Endodermal cell (in vitro differentiated cells): ENCODE results near the gene CCM2. TPM values are rescaled to one million over a fixed set of nuclear protein-coding genes. Genes with fewer than 3 reads are reported as not detected.
"Not testable (repeated sequence)": the region's sequence is repeated elsewhere in the genome, so short reads cannot be mapped to it uniquely, and the experiment has no call there.

Experiments used
- DNase-seq: peaks from one replicate; pipeline ENCODE4 v3.0.0-alpha.2; 2017
- H3K27ac ChIP-seq: 2 replicates; pipeline ENCODE4 v1.5.1; 2013; ENCODE audit warnings: mild to moderate bottlenecking, low read depth, low read length, moderate library complexity
- H3K27me3 ChIP-seq: 2 replicates; pipeline ENCODE4 v1.6.1; 2013; ENCODE audit warnings: mild to moderate bottlenecking, low read length, moderate library complexity; ENCODE audit not compliant: insufficient read depth, control insufficient read depth, poor library complexity, severe bottlenecking
- H3K36me3 ChIP-seq: 2 replicates; pipeline ENCODE4 v1.7.0; 2013; ENCODE audit warnings: mild to moderate bottlenecking, low read length, moderate library complexity; ENCODE audit not compliant: control insufficient read depth, insufficient read depth
- H3K4me1 ChIP-seq: one replicate; pipeline ENCODE4 v1.7.0; 2013; ENCODE audit warnings: low read length; ENCODE audit not compliant: control insufficient read depth, insufficient read depth
- H3K4me3 ChIP-seq: 2 replicates; pipeline ENCODE4 v1.5.1; 2013; ENCODE audit warnings: mild to moderate bottlenecking, low read length, moderate library complexity
- H3K9ac ChIP-seq: 2 replicates; pipeline ENCODE4 v1.6.1; 2013; ENCODE audit warnings: mild to moderate bottlenecking, low read length, moderate library complexity; ENCODE audit not compliant: poor library complexity, severe bottlenecking; ENCODE audit errors: extremely low read depth
- H3K9me3 ChIP-seq: 2 replicates; pipeline ENCODE4 v1.6.1; 2013; ENCODE audit warnings: mild to moderate bottlenecking, low read length, moderate library complexity; ENCODE audit not compliant: control insufficient read depth
- H3K27ac Mint-ChIP-seq: 2 replicates; pipeline ENCODE4 v1.8.0; 2020; ENCODE audit warnings: mixed read lengths
- H3K27me3 Mint-ChIP-seq: 2 replicates; pipeline ENCODE4 v1.8.0; 2021; ENCODE audit warnings: mild to moderate bottlenecking, mixed read lengths; ENCODE audit not compliant: insufficient read depth
- H3K36me3 Mint-ChIP-seq: 2 replicates; pipeline ENCODE4 v1.8.0; 2020; ENCODE audit warnings: low read depth, mixed read lengths
- H3K4me1 Mint-ChIP-seq: 2 replicates; pipeline ENCODE4 v1.8.0; 2020; ENCODE audit warnings: mixed read lengths
- H3K4me3 Mint-ChIP-seq: 2 replicates; pipeline ENCODE4 v1.8.0; 2020; ENCODE audit warnings: mild to moderate bottlenecking, moderate library complexity, mixed read lengths
- H3K9me3 Mint-ChIP-seq: 2 replicates; pipeline ENCODE4 v1.8.0; 2020; ENCODE audit warnings: mild to moderate bottlenecking, mixed read lengths
- CTCF ChIP-seq: fragments of 200-600 bp; sonication (generic); conservative IDR thresholded peaks from 2 replicates; pipeline ENCODE4 v1.5.0; 2021; ENCODE audit warnings: antibody characterized with exemption, mild to moderate bottlenecking
- whole genome bisulfite sequencing, 2 experiments: methylation state at CpG; one replicate each; pipeline versions ENCODE4 v1.1.5 to v1.1.7; 2013; ENCODE audit warnings: missing lambda C conversion rate in 2 of 2, mixed read lengths in 1 of 2; ENCODE audit not compliant: insufficient coverage in 1 of 2, insufficient read length in 1 of 2; 5-methylcytosine and 5-hydroxymethylcytosine counted together
- total RNA-seq, 2 donors: library from RNA; stranded (reverse); fragmentation: NEBNext Ultra II Directional in 1 of 2; extraction: Animal tissue kit (Norgen Biotek cat#: 25700) in 1 of 2; gene quantifications; 2 replicates in 1 of 2; 3 replicates in 1 of 2; pipeline ENCODE4 v1.2.1, GENCODE V29; 2021

CCM2 gene
- total RNA-seq, 2 donors from 2014 or later = 37.4 to 38.1 TPM

GRCh38 chr7:45020915-45021314 is 20.9 kb downstream of the CCM2 start:
- Mint-ChIP-seq H3K27ac (peak overlapping the region; percentile 58), H3K27me3 (no peaks in the 10 kb centered on the region)
- WGBS, 2 experiments = 95 to 100% methylated on average over 3 to 5 of the region's 5 CpGs

GRCh38 chr7:45021604-45022296 is 21.7 kb downstream of the CCM2 start:
- H3K36me3 ChIP-seq = peaks cover 22% of the 10 kb centered on the region
- no peaks in the 10 kb centered on the region for H3K27me3 ChIP-seq
- H3K4me1 Mint-ChIP-seq = no peaks in the 10 kb centered on the region
- H3K9ac ChIP-seq = no peak overlapping the region
- peaks cover 47% of the 10 kb centered on the region for H3K36me3 Mint-ChIP-seq
- H3K4me3 ChIP-seq = no peak overlapping the region
- H3K27ac ChIP-seq = no peak overlapping the region
- H3K4me3 Mint-ChIP-seq = no peak overlapping the region
- peaks cover 19% of the 10 kb centered on the region for H3K9me3 ChIP-seq
- peaks cover 25% of the 10 kb centered on the region for H3K9me3 Mint-ChIP-seq
- no peaks in the 10 kb centered on the region for H3K4me1 ChIP-seq
- WGBS, 2 experiments = 95 to 96% methylated on average over 2 to 3 of the region's 3 CpGs
- H3K27me3 Mint-ChIP-seq = no peaks in the 10 kb centered on the region
- H3K27ac Mint-ChIP-seq = no peak overlapping the region
- no peak for TF ChIP-seq CTCF
- no peak for DNase-seq

More at GRCh38 chr7:45020915-45021314, 20.9 kb downstream of the CCM2 start:
- no peaks in the 10 kb centered on the region for H3K4me1 ChIP-seq
- H3K27ac ChIP-seq = no peak overlapping the region
- peaks cover 19% of the 10 kb centered on the region for H3K9me3 ChIP-seq
- no peak for TF ChIP-seq CTCF
- H3K4me1 Mint-ChIP-seq = no peaks in the 10 kb centered on the region
- no peak overlapping the region for H3K9ac ChIP-seq
- no peaks in the 10 kb centered on the region for H3K27me3 ChIP-seq
- H3K4me3 Mint-ChIP-seq = no peak overlapping the region
- peaks cover 27% of the 10 kb centered on the region for H3K9me3 Mint-ChIP-seq
- H3K36me3 Mint-ChIP-seq = peaks cover 48% of the 10 kb centered on the region
- peaks cover 18% of the 10 kb centered on the region for H3K36me3 ChIP-seq
- no peak overlapping the region for H3K4me3 ChIP-seq
- DNase-seq = no peak

GRCh38 chr7:45024126-45024744 is 24.2 kb downstream of the CCM2 start:
- H3K36me3 Mint-ChIP-seq = peaks cover 44% of the 10 kb centered on the region
- Histone ChIP-seq H3K27me3 (no peaks in the 10 kb centered on the region), H3K9ac (no peak overlapping the region), H3K27ac (no peak overlapping the region), H3K36me3 (peaks cover 19% of the 10 kb centered on the region), H3K9me3 (peaks cover 7% of the 10 kb centered on the region), H3K4me1 (no peaks in the 10 kb centered on the region), H3K4me3 (no peak overlapping the region)
- no peaks in the 10 kb centered on the region for H3K27me3 Mint-ChIP-seq
- peaks cover 11% of the 10 kb centered on the region for H3K9me3 Mint-ChIP-seq
- DNase-seq = no peak
- no peak for TF ChIP-seq CTCF
- H3K27ac Mint-ChIP-seq = no peak overlapping the region
- no peak overlapping the region for H3K4me3 Mint-ChIP-seq
- H3K4me1 Mint-ChIP-seq = no peaks in the 10 kb centered on the region
- 70 to 100% methylated on average over 1 to 2 of the region's 2 CpGs for WGBS, 2 experiments

- not testable (repeated sequence) for H3K4me1 ChIP-seq, H3K27me3 ChIP-seq, H3K4me3 Mint-ChIP-seq, H3K27ac Mint-ChIP-seq, H3K9ac ChIP-seq, DNase-seq, H3K27ac ChIP-seq, H3K27me3 Mint-ChIP-seq, H3K4me1 Mint-ChIP-seq, H3K9me3 ChIP-seq, H3K4me3 ChIP-seq
- WGBS, 2 experiments = 87 to 92% methylated on average over 7 to 12 of the region's 12 CpGs
- peaks cover 48% of the 10 kb centered on the region for H3K36me3 Mint-ChIP-seq
- H3K36me3 ChIP-seq = peaks cover 23% of the 10 kb centered on the region
- peaks cover 11% of the 10 kb centered on the region for H3K9me3 Mint-ChIP-seq
Observed at GRCh38 chr7:45025473-45025872, 25.5 kb downstream of the CCM2 start.
